ENCODE results near the gene CD52. TPM values are rescaled to one million over a fixed set of nuclear protein-coding genes. Genes with fewer than 3 reads are reported as not detected.

CD52 gene
- polyA plus RNA-seq, 1 of the 3 experiments (the other 2 are of a cell fraction): not detected

- Histone ChIP-seq H3K4me3 (ENCODE audit: low read depth in 2 of 2, low read length in 1 of 2) (no peak overlapping the region; a peak in 1 of 4 replicates), H3K79me2 (ENCODE audit: insufficient read depth) (no peaks in the 10 kb centered on the region), H3K27ac (ENCODE audit: low read depth in 2 of 2, low read length in 1 of 2) (no peak overlapping the region), H3K4me2 (no peak overlapping the region), H3K9ac (no peak overlapping the region), H3K9me3 (peaks cover 8% of the 10 kb centered on the region; the same call in 1 of the 2 replicates), H3K36me3 (replicated peaks in 1 of 2; ENCODE audit: control insufficient read depth in 1 of 2, insufficient read depth in 2 of 2, low read length in 1 of 2) (peaks cover 34 to 51% of the 10 kb centered on the region in 2 experiments), H3K4me1 (ENCODE audit: control insufficient read depth in 1 of 2, insufficient read depth in 2 of 2, low read depth in 1 of 2, low read length in 1 of 2) (no peaks in the 10 kb centered on the region), H3F3A (replicated peaks; ENCODE audit: insufficient read depth) (no peaks in the 10 kb centered on the region), H2AFZ (ENCODE audit: low read depth) (no peak overlapping the region), H3K27me3 (ENCODE audit: insufficient read depth) (no peaks in the 10 kb centered on the region), H4K20me1 (ENCODE audit: insufficient read depth) (no peaks in the 10 kb centered on the region), H3K9me2 (no peaks in the 10 kb centered on the region)
- 95% methylated on average over 9 of the region's 9 CpGs for WGBS (ENCODE audit: low lambda C conversion rate)
- ChIA-PET CTCF (interaction anchor here (0.7 to 1.8 kb wide), 5 partner anchors 8 to 62 kb away, joined by 3 to 6 read pairs (median 3); partner anchors contain the start of gene SH3BGRL3), POLR2A (no interaction called here)
- no peak for TF ChIP-seq YY1 (IDR thresholded peaks at IDR 0.05; ENCODE audit: low read depth)
- no peak for TF ChIP-seq EP300 (IDR thresholded peaks at IDR 0.05; ENCODE audit: borderline replicate concordance in 1 of 2, low read depth in 1 of 2, low read length in 1 of 2)
- TF ChIP-seq FOSL2 (IDR thresholded peaks at IDR 0.05; ENCODE audit: borderline replicate concordance, low read depth): no peak
- TF ChIP-seq POLR2AphosphoS5 (IDR thresholded peaks at IDR 0.05; ENCODE audit: low read depth, low read length): no peak
- no peak for TF ChIP-seq MAX (IDR thresholded peaks at IDR 0.05; ENCODE audit: low read depth)
- TF ChIP-seq TCF12 (IDR thresholded peaks at IDR 0.05): no peak
- no peak for TF ChIP-seq TAF1 (IDR thresholded peaks at IDR 0.05; ENCODE audit: borderline replicate concordance, low read depth, low read length)
- no peak for TF ChIP-seq GABPA (IDR thresholded peaks at IDR 0.05; ENCODE audit: low read depth)
- TF ChIP-seq ELF1 (IDR thresholded peaks at IDR 0.05): no peak
- no peak for TF ChIP-seq REST (IDR thresholded peaks at IDR 0.05; ENCODE audit: low read depth, low read length)
- no peak for TF ChIP-seq TEAD4 (IDR thresholded peaks at IDR 0.05; ENCODE audit: borderline replicate concordance, insufficient read depth)
- TF ChIP-seq SIN3A (IDR thresholded peaks at IDR 0.05; ENCODE audit: borderline replicate concordance, low read depth, low read length): no peak
- no peak for TF ChIP-seq PBX3 (IDR thresholded peaks at IDR 0.05)
- no peak for TF ChIP-seq EZH2phosphoT487 (IDR thresholded peaks at IDR 0.05; ENCODE audit: borderline replicate concordance, low read depth)
- TF ChIP-seq NRF1 (IDR thresholded peaks at IDR 0.05; ENCODE audit: low read depth, low read length): no peak
- TF ChIP-seq USF2 (IDR thresholded peaks at IDR 0.05; ENCODE audit: borderline replicate concordance, low read depth, low read length): no peak
- DNase-seq: no peak
Observed at GRCh38 chr1:26268290-26269197, 49.2 kb upstream of the CD52 start.
